ENCODE results near the gene SLC25A34.

Gene SLC25A34

GRCh38 chr1:15757016-15757543, 21.0 kb downstream of the SLC25A34 start:
- no peak overlapping the region for H3K4me3 ChIP-seq (replicated peaks; ENCODE audit: low read depth, low read length)
- H3K27me3 ChIP-seq (replicated peaks; ENCODE audit: control insufficient read depth, insufficient read depth, low read length) = peaks cover 1% of the 10 kb centered on the region

DNA sequence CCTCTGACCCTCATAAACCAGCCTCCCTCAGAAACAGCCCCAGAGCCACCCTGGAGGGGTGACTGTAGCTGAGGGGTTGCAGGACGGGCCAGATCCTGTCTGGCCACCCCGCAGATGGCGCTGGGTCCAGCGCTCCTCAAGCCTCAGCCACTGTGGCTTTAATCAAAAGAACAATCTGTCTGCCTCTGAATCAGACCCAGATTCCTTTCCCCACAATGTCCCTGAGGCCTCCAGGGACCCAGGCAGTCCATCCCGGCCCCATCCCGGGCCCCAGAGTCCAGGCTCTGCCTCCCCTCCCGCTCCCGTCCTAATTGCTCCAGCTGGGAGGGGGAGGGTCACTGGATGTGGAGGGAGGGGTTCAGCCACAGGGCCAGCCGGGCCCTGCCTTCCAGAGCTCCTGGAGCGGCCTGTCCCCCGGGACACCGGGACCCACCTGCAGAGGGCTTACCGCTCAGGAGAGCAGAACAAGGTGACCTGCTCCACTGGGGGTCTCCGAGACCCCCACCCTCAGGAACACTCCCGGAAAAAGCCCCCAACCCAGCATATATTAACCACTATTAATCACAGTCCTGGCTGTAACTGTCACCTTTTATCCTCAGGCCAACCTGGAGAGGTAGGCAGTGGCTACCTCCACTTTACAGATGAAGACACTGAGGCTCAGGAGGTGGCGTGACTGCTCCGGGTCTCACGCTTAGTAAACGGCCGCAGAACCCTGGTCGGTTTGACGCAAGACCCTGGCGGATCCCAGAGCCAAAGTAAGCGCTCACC, 21.7 kb downstream of the SLC25A34 start:
- H3K4me3 ChIP-seq (replicated peaks; ENCODE audit: low read depth, low read length) = no peak overlapping the region
- H3K27me3 ChIP-seq (replicated peaks; ENCODE audit: control insufficient read depth, insufficient read depth, low read length) = peaks cover 1% of the 10 kb centered on the region

More at GRCh38 chr1:15757016-15757543, 21.0 kb downstream of the SLC25A34 start:
- TF ChIP-seq CTCF (IDR thresholded peaks at IDR 0.05; ENCODE audit: insufficient read depth, low read length, poor library complexity, severe bottlenecking) = no peak
- no peaks in the 10 kb centered on the region for H3K36me3 ChIP-seq (ENCODE audit: control insufficient read depth, insufficient read depth, low read length)
- DNase-seq (ENCODE audit: extremely low read depth, insufficient read length) = no peak

DNA sequence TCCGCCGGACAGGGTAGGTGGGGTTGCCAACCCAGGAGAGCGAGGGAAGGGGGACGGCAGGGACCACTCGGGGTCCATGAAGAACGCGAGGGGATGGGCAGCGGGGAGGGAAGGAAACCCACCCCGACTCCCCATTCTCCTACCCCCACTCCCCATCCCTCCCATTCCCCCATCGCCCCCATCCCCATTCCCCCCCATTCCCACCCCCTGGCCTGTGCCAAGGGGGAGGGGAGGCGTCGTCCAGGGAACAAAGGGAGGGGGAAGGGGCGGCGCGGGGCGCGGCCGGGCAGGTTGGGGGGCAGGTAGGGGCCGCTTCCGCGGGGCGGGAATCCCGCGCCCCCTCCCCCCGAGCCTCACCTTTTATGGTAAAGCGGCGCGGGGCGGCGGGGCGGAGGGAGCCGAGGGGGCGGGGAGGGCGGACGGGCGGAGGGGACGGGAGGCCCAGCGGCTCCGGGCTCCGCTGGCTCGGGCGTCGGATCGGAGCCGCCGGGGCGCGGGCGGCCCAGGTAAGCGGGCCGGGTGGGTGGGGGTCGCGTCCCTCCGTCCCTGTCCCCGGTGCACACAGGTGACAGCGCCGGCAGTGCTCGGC, 22.4 kb downstream of the SLC25A34 start, which contains the start of gene FBLIM1:
Gene FBLIM1 (plus strand): TSS at position 453 of the 589 bp plus-strand sequence. CDS start 6,189 bp downstream, outside the sequence.
- Histone ChIP-seq H3K27me3 (replicated peaks; ENCODE audit: control insufficient read depth, insufficient read depth, low read length) (peaks cover 1% of the 10 kb centered on the region; the same call in 1 of the 2 replicates), H3K36me3 (ENCODE audit: control insufficient read depth, insufficient read depth, low read length) (no peaks in the 10 kb centered on the region), H3K4me3 (replicated peaks; ENCODE audit: low read depth, low read length) (no peak within 1 kb of the TSS)
- no peak for DNase-seq (ENCODE audit: extremely low read depth, insufficient read length)
- no peak for TF ChIP-seq CTCF (IDR thresholded peaks at IDR 0.05; ENCODE audit: insufficient read depth, low read length, poor library complexity, severe bottlenecking)

More for the DNA sequence above, 21.7 kb downstream of the SLC25A34 start:
- no peak for TF ChIP-seq CTCF (IDR thresholded peaks at IDR 0.05; ENCODE audit: insufficient read depth, low read length, poor library complexity, severe bottlenecking)
- DNase-seq (ENCODE audit: extremely low read depth, insufficient read length) = no peak
- H3K36me3 ChIP-seq (ENCODE audit: control insufficient read depth, insufficient read depth, low read length) = no peaks in the 10 kb centered on the region

DNA sequence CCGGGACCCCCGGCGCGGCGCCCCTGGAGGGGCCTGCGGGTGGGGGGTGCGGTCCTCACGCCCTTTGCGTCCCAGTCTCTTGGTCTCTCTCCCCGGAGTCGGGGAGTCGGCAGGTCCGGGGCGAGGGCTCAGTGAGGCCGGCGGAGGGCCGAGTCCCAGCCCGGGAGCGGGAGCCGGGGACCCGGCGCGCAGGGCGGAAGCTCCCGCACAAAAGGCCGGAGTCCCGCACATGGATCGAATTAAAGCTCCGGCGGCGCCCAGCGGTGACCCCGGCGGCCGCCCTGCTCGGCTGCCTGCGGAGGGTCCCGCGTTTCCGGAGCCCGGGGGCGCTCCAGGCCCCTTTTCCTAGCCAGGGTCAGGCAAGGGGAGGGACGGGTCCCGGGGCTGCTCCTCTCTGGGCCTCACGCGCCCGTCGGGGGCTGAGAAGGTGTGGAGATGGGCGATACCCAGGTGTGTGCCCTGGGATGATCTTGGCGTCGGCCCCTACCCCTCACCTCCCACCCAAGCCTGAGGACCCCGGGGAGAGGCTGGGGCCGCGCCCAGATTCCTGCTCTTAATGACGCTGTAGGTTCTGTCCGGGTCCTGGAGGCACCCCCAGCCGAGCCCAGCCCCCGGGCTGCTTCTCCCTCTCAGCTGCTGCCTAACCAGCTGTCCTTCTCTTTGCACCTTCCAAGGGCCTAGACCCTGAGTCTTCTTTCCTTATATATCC, 23.0 kb downstream of the SLC25A34 start:
- Histone ChIP-seq H3K36me3 (ENCODE audit: control insufficient read depth, insufficient read depth, low read length) (no peaks in the 10 kb centered on the region), H3K27me3 (replicated peaks; ENCODE audit: control insufficient read depth, insufficient read depth, low read length) (peaks cover 1% of the 10 kb centered on the region; the same call in 1 of the 2 replicates), H3K4me3 (replicated peaks; ENCODE audit: low read depth, low read length) (no peak overlapping the region)
- no peak for TF ChIP-seq CTCF (IDR thresholded peaks at IDR 0.05; ENCODE audit: insufficient read depth, low read length, poor library complexity, severe bottlenecking)
- no peak for DNase-seq (ENCODE audit: extremely low read depth, insufficient read length)

- DNase-seq (ENCODE audit: extremely low read depth, insufficient read length) = no peak
- TF ChIP-seq CTCF (IDR thresholded peaks at IDR 0.05; ENCODE audit: insufficient read depth, low read length, poor library complexity, severe bottlenecking) = no peak
- no peak overlapping the region for H3K4me3 ChIP-seq (replicated peaks; ENCODE audit: low read depth, low read length)
- peaks cover 1% of the 10 kb centered on the region; the same call in 1 of the 2 replicates for H3K27me3 ChIP-seq (replicated peaks; ENCODE audit: control insufficient read depth, insufficient read depth, low read length)
- no peaks in the 10 kb centered on the region for H3K36me3 ChIP-seq (ENCODE audit: control insufficient read depth, insufficient read depth, low read length)
These were observed 24.6 kb downstream of the SLC25A34 start for GRCh38 chr1:15760520-15761211.
